Measurements from ENCODE around the gene FBN1.

FBN1 gene

GRCh38 chr15:48623456-48623855, 22.1 kb downstream of the FBN1 start:
- DNase-seq (ENCODE audit: low read depth, low spot score), result no peak

GRCh38 chr15:48622237-48622636, 23.3 kb downstream of the FBN1 start:
- no peak for DNase-seq (ENCODE audit: low read depth, low spot score)

GRCh38 chr15:48619446-48619845, 26.1 kb downstream of the FBN1 start:
- DNase-seq (ENCODE audit: low read depth, low spot score), result no peak

GRCh38 chr15:48617619-48618018, 27.9 kb downstream of the FBN1 start:
- DNase-seq (ENCODE audit: low read depth, low spot score), result no peak

GRCh38 chr15:48616216-48616615, 29.3 kb downstream of the FBN1 start:
- DNase-seq (ENCODE audit: low read depth, low spot score), result no peak

GRCh38 chr15:48614051-48614450, 31.5 kb downstream of the FBN1 start:
- DNase-seq (ENCODE audit: low read depth, low spot score), result no peak

GRCh38 chr15:48609486-48609885, 36.0 kb downstream of the FBN1 start:
- no peak for DNase-seq (ENCODE audit: low read depth, low spot score)

GRCh38 chr15:48607846-48608245, 37.7 kb downstream of the FBN1 start:
- no peak for DNase-seq (ENCODE audit: low read depth, low spot score)

- DNase-seq (ENCODE audit: low read depth, low spot score), result no peak
These were observed 40.9 kb downstream of the FBN1 start for GRCh38 chr15:48604567-48604966.

- no peak for DNase-seq (ENCODE audit: low read depth, low spot score)
These were observed 41.6 kb downstream of the FBN1 start for GRCh38 chr15:48603922-48604321.

GRCh38 chr15:48603123-48603500, 42.4 kb downstream of the FBN1 start:
- DNase-seq (ENCODE audit: low read depth, low spot score), result no peak

GRCh38 chr15:48602358-48603122, 43.0 kb downstream of the FBN1 start:
- DNase-seq (ENCODE audit: low read depth, low spot score), result no peak

GRCh38 chr15:48601095-48601494, 44.4 kb downstream of the FBN1 start:
- DNase-seq (ENCODE audit: low read depth, low spot score), result no peak

- DNase-seq (ENCODE audit: low read depth, low spot score), result no peak
These were observed 48.7 kb downstream of the FBN1 start for GRCh38 chr15:48596841-48597240.

- DNase-seq (ENCODE audit: low read depth, low spot score), result no peak
These were observed 49.1 kb downstream of the FBN1 start for GRCh38 chr15:48596415-48596814.

- DNase-seq (ENCODE audit: low read depth, low spot score), result no peak
These were observed 49.5 kb downstream of the FBN1 start for GRCh38 chr15:48595981-48596380.

GRCh38 chr15:48592933-48593332, 52.6 kb downstream of the FBN1 start:
- DNase-seq (ENCODE audit: low read depth, low spot score), result no peak

GRCh38 chr15:48592221-48592731, 53.2 kb downstream of the FBN1 start:
- DNase-seq (ENCODE audit: low read depth, low spot score), result no peak

- no peak for DNase-seq (ENCODE audit: low read depth, low spot score)
These were observed 54.8 kb downstream of the FBN1 start for GRCh38 chr15:48590723-48591122.

- no peak for DNase-seq (ENCODE audit: low read depth, low spot score)
These were observed 60.5 kb downstream of the FBN1 start for GRCh38 chr15:48584812-48585563.

- DNase-seq (ENCODE audit: low read depth, low spot score), result no peak
These were observed 61.3 kb downstream of the FBN1 start for GRCh38 chr15:48584090-48584811.

Measured in activated CD4-positive, CD25-positive, alpha-beta regulatory T cell treated with anti-CD3 and anti-CD28 coated beads, Interleukin-2, amount 50 U/mL, for 16 hours (primary cell).